HCT116 (cell line): ENCODE measurements around the gene FXYD2.

Experiments used
- CTCF ChIP-seq, 3 experiments: fragments of 200-600 bp in 1 of 3; sonication (generic) in 1 of 3; IDR thresholded peaks in 2 of 3; conservative IDR thresholded peaks in 1 of 3; 2 replicates each; pipeline ENCODE4 v1.5.1; 2012 to 2017; ENCODE audit warnings: low read depth in 2 of 3, low read length in 2 of 3, antibody characterized with exemption in 1 of 3, borderline replicate concordance in 1 of 3, control low read depth in 1 of 3, mild to moderate bottlenecking in 1 of 3, mixed read lengths in 1 of 3, mixed run types in 1 of 3, moderate library complexity in 1 of 3; ENCODE audit not compliant: insufficient read depth in 1 of 3
- EZH2 ChIP-seq: fragments of 200-600 bp; sonication (generic); IDR thresholded peaks from 2 replicates; pipeline ENCODE4 v1.6.1; 2017; ENCODE audit warnings: antibody characterized with exemption, mixed run types
- MAX ChIP-seq: IDR thresholded peaks from 2 replicates; pipeline ENCODE4 v1.6.1; 2012
- POLR2A ChIP-seq: IDR thresholded peaks from 2 replicates; pipeline ENCODE4 v1.7.0; 2011; ENCODE audit warnings: borderline replicate concordance; ENCODE audit not compliant: insufficient read depth, insufficient read length; ENCODE audit errors: extremely low read depth
- REST ChIP-seq: IDR thresholded peaks from 2 replicates; pipeline ENCODE4 v1.6.1; 2012; ENCODE audit warnings: low read depth
- SRF ChIP-seq: IDR thresholded peaks from 2 replicates; pipeline ENCODE4 v1.6.1; 2012; ENCODE audit warnings: low read depth
- ZFX ChIP-seq: fragments of 450-650 bp; IDR thresholded peaks from 2 replicates; pipeline ENCODE4 v1.6.1; 2017
- ZNF274 ChIP-seq: fragments of 200-500 bp; sonication (Bioruptor generic); IDR thresholded peaks from 2 replicates; pipeline ENCODE4 v1.6.1; 2014; ENCODE audit warnings: mild to moderate bottlenecking, low read depth, low read length, inconsistent platforms

- TF ChIP-seq ZNF274 (no peak), MAX (no peak), CTCF (IDR thresholded peaks at IDR 0.05 in 2 of 3, conservative IDR thresholded peaks at IDR 0.05 in 1 of 3; ENCODE audit: borderline replicate concordance in 1 of 3, insufficient read depth in 1 of 3, low read depth in 2 of 3, low read length in 2 of 3) (no peak), POLR2A (no peak), EZH2 (no peak), REST (no peak), ZFX (no peak), SRF (no peak)
Measured at GRCh38 chr11:117839380-117839881, 14.9 kb upstream of the FXYD2 start.
